Measurements from ENCODE around the gene CAMK4. TPM values are rescaled to one million over a fixed set of nuclear protein-coding genes. Genes with fewer than 3 reads are reported as not detected.

Gene CAMK4
- polyA plus RNA-seq, 1 donor (not counting 4 experiments of a cell fraction or from before 2014, with no cell fraction given): 0.45 TPM

- Histone ChIP-seq H3K4me2 (ENCODE audit: control insufficient read depth, extremely low read depth, insufficient read depth, low read depth, low read length) (peak overlapping the region; percentile 83), H3K9me3 (ENCODE audit: control insufficient read depth, low read depth, low read length) (no peaks in the 10 kb centered on the region), H4K20me1 (ENCODE audit: control insufficient read depth, extremely low read depth, insufficient read depth, low read length) (no peaks in the 10 kb centered on the region), H3K79me2 (ENCODE audit: control insufficient read depth, insufficient read depth, low read length) (no peaks in the 10 kb centered on the region), H3K9ac (ENCODE audit: control insufficient read depth, extremely low read depth, insufficient read depth, low read length) (peak overlapping the region; percentile 36), H2AFZ (ENCODE audit: control insufficient read depth, low read length) (peak overlapping the region; percentile 87), H3K4me3 (ENCODE audit: control insufficient read depth in 2 of 3, extremely low read depth in 1 of 3, insufficient read depth in 2 of 3, low read depth in 1 of 3, low read length in 3 of 3) (peak overlapping the region; percentile 41 to 64 (median 63)), H3K4me1 (ENCODE audit: control insufficient read depth, extremely low read depth, insufficient read depth, low read length) (peaks cover 25% of the 10 kb centered on the region), H3K36me3 (ENCODE audit: control insufficient read depth in 2 of 2, extremely low read depth in 1 of 2, insufficient read depth in 2 of 2, low read length in 2 of 2) (no peaks in the 10 kb centered on the region), H3K27me3 (ENCODE audit: control insufficient read depth, extremely low read depth, insufficient read depth, low read length) (no peaks in the 10 kb centered on the region), H3K9me1 (ENCODE audit: control insufficient read depth, extremely low read depth, insufficient read depth, low read length) (no peaks in the 10 kb centered on the region), H3K27ac (ENCODE audit: control insufficient read depth, insufficient read depth, low read length) (no peak overlapping the region)
- DNase-seq (ENCODE audit: low read depth, low spot score): no peak
- TF ChIP-seq, protein P1, sequence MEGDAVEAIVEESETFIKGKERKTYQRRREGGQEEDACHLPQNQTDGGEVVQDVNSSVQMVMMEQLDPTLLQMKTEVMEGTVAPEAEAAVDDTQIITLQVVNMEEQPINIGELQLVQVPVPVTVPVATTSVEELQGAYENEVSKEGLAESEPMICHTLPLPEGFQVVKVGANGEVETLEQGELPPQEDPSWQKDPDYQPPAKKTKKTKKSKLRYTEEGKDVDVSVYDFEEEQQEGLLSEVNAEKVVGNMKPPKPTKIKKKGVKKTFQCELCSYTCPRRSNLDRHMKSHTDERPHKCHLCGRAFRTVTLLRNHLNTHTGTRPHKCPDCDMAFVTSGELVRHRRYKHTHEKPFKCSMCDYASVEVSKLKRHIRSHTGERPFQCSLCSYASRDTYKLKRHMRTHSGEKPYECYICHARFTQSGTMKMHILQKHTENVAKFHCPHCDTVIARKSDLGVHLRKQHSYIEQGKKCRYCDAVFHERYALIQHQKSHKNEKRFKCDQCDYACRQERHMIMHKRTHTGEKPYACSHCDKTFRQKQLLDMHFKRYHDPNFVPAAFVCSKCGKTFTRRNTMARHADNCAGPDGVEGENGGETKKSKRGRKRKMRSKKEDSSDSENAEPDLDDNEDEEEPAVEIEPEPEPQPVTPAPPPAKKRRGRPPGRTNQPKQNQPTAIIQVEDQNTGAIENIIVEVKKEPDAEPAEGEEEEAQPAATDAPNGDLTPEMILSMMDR (optimal IDR thresholded peaks at IDR 0.05 in 1 of 3, IDR thresholded peaks at IDR 0.05 in 1 of 3, conservative IDR thresholded peaks at IDR 0.05 in 1 of 3; ENCODE audit: extremely low read depth in 1 of 3, insufficient read depth in 2 of 3, low read length in 3 of 3): no peak
- TF ChIP-seq EZH2 (IDR thresholded peaks at IDR 0.05; ENCODE audit: low read length): no peak
- dilution Hi-C loops (cut with MboI; ENCODE audit: extremely low pct_ligation_motif_present, low sequenced_read_pairs): no loop called here
- FAIRE-seq: peak; percentile 57
Observed at GRCh38 chr5:111224561-111225345, 569 bp downstream of the CAMK4 start.

DNA sequence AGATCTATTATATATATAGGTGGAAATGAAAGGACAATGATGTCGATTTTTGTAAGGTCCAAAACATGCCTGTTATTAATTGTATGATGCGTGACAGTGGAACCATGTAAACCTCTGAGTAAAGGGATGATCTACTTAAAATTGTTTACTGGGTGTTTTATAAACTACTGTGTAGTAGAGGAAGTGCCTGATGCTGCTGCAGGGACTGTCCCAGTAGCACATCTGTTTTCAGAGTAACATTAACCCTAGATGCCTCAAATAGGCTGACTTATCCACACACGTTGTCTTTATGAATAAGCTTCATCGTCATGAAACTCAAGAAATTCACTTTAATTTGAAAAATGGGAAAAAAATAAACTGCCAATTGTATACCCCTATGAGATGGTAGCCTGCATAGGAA, 1.7 kb downstream of the CAMK4 start:
- H3K27me3 ChIP-seq (ENCODE audit: control insufficient read depth, extremely low read depth, insufficient read depth, low read length): no peaks in the 10 kb centered on the region
- no peak overlapping the region for H3K9ac ChIP-seq (ENCODE audit: control insufficient read depth, extremely low read depth, insufficient read depth, low read length)
- DNase-seq (ENCODE audit: low read depth, low spot score) (no peak), FAIRE-seq (no peak)
- TF ChIP-seq, protein P1 (optimal IDR thresholded peaks at IDR 0.05 in 1 of 3, IDR thresholded peaks at IDR 0.05 in 1 of 3, conservative IDR thresholded peaks at IDR 0.05 in 1 of 3; ENCODE audit: extremely low read depth in 1 of 3, insufficient read depth in 2 of 3, low read length in 3 of 3): no peak
- TF ChIP-seq EZH2 (IDR thresholded peaks at IDR 0.05; ENCODE audit: low read length): no peak
- H3K79me2 ChIP-seq (ENCODE audit: control insufficient read depth, insufficient read depth, low read length): no peaks in the 10 kb centered on the region
- no peak overlapping the region for H3K4me3 ChIP-seq (ENCODE audit: control insufficient read depth in 2 of 3, extremely low read depth in 1 of 3, insufficient read depth in 2 of 3, low read depth in 1 of 3, low read length in 3 of 3)
- no peaks in the 10 kb centered on the region for H4K20me1 ChIP-seq (ENCODE audit: control insufficient read depth, extremely low read depth, insufficient read depth, low read length)
- dilution Hi-C loops (cut with MboI; ENCODE audit: extremely low pct_ligation_motif_present, low sequenced_read_pairs): no loop called here
- H3K36me3 ChIP-seq (ENCODE audit: control insufficient read depth in 2 of 2, extremely low read depth in 1 of 2, insufficient read depth in 2 of 2, low read length in 2 of 2): no peaks in the 10 kb centered on the region
- no peak overlapping the region for H2AFZ ChIP-seq (ENCODE audit: control insufficient read depth, low read length)
- no peak overlapping the region for H3K4me2 ChIP-seq (ENCODE audit: control insufficient read depth, extremely low read depth, insufficient read depth, low read depth, low read length)
- no peak overlapping the region for H3K27ac ChIP-seq (ENCODE audit: control insufficient read depth, insufficient read depth, low read length)
- no peaks in the 10 kb centered on the region for H3K9me3 ChIP-seq (ENCODE audit: control insufficient read depth, low read depth, low read length)
- no peaks in the 10 kb centered on the region for H3K9me1 ChIP-seq (ENCODE audit: control insufficient read depth, extremely low read depth, insufficient read depth, low read length)
- H3K4me1 ChIP-seq (ENCODE audit: control insufficient read depth, extremely low read depth, insufficient read depth, low read length): peaks cover 25% of the 10 kb centered on the region

All from keratinocyte (primary cell).